Testis (tissue), 2 donors: Measurements from ENCODE around the gene AVPI1.

Source experiments
- CTCF ChIP-seq, 3 experiments: fragments of 450-650 bp in 2 of 3; fragments of 200-600 bp in 1 of 3; sonication (generic) in 1 of 3; IDR thresholded peaks; one replicate each; pipeline ENCODE4 v1.5.1; 2016 to 2019; ENCODE audit warnings: antibody characterized with exemption in 3 of 3, mild to moderate bottlenecking in 2 of 3, moderate library complexity in 1 of 3
- POLR2A ChIP-seq: fragments of 450-650 bp; IDR thresholded peaks from one replicate; pipeline ENCODE4 v1.6.1; 2017; ENCODE audit warnings: antibody characterized with exemption, mild to moderate bottlenecking, moderate library complexity

- TF ChIP-seq CTCF (IDR thresholded peaks at IDR 0.05) (no peak), POLR2A (no peak)
Observed at GRCh38 chr10:97705006-97705670, 18.1 kb upstream of the AVPI1 start.
